NOMO-1 (cell line): ENCODE measurements around the gene NUTF2.
A peak's percentile ranks its signal among the peaks of the same experiment; 100 is the strongest.
"Not testable (repeated sequence)": the region's sequence is repeated elsewhere in the genome, so short reads cannot be mapped to it uniquely, and the experiment has no call there.

ENCODE experiments used
- DNase-seq, 2 experiments: peaks; one replicate each; lab custom pipeline; 2025; ENCODE audit not compliant: unreplicated experiment in 2 of 2; lab: John Stamatoyannopoulos, UW

The NUTF2 gene

GRCh38 chr16:67837190-67837589, 9.5 kb upstream of the NUTF2 start:
- DNase-seq, result not testable (repeated sequence)

GRCh38 chr16:67837811-67838210, 8.9 kb upstream of the NUTF2 start:
- no peak for DNase-seq

DNA sequence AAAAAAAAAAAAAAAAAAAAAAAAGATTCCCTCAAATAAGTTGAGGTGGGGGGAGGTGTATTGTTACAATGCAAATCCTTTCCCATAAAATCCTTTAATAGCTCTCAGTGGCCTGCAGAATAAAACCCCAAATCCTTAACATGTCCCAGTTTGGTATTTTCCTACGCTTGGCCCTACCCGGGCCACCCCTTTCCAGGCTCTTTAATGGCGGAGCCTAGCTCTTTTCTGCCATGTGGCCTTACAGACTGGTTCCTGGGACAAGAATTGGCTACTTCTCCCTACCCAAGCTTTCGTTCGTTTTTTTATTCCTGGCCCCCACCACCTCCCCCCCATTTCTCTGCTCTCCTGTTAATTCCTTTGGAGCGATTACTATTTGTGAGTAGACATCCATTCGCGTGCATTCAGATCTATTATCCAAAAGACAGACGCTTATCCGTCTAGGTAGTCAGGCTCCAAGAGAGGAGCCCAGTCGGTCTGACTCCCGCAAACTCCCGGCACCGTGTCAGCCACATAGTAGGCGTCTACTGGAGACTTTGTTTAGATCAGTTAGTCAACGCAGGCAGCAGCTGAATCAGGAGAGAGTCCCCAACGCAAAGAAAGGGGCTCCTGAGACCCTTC, 5.4 kb upstream of the NUTF2 start:
- DNase-seq, result no peak

DNA sequence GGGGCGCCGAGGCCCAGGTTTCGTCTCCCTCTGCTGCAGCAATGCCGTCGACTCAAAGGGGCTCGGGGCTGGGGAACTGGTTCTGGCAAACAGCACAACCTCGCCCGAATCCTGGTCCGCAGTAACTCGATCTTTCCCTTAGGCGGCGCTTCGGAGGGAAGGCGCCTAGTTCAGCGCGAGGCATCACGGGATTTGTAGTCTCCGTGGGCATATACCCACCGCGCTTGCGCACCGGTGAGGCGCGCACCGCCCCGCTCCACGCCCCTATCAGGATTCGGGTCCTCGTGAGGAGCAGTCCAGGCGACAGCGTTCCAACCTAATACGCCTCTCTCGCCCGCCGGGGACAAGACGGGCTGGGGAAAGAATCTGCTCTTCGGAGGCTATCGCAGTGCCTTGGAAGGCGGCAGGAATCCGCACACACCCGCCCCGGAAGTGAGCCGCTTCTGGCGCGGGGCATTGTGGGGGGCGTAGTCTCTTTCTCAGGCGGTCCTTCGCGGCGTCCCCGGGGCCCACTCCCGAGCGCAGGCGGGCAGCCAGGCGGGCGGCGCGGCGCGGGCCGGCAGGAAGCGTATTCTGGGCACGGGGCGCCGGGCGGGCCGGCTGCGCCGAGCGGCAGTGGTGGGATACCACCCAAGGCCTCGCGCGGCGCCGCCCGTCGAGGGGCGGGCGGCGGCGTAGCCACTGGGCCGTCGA, 4.8 kb upstream of the NUTF2 start, which contains the start of gene THAP11:
Gene THAP11, plus strand, starts transcription at position 505 of the 693 bp plus-strand sequence. CDS start 235 bp downstream, outside the sequence.
- peak; percentile 96 to 99 for DNase-seq

GRCh38 chr16:67842509-67843342, 4.0 kb upstream of the NUTF2 start:
- peak; percentile 59 to 61 for DNase-seq

DNA sequence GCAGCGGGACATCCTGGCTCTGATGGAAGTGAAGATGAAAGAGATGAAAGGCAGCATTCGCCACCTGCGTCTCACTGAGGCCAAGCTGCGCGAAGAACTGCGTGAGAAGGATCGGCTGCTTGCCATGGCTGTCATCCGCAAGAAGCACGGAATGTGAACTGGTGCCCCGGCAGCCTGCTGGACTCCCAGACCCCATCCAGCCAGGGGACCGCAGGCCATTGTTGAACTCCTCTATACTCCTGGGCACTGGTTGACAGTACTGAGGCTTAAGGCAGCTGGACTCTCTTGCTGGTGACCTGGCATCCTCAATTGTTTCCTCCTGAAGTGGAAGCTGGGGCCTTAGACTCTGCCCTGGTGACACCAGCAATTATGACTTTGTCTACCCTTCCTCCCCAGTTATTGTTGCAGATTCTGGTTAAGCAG, 3.4 kb upstream of the NUTF2 start:
- no peak for DNase-seq

DNA sequence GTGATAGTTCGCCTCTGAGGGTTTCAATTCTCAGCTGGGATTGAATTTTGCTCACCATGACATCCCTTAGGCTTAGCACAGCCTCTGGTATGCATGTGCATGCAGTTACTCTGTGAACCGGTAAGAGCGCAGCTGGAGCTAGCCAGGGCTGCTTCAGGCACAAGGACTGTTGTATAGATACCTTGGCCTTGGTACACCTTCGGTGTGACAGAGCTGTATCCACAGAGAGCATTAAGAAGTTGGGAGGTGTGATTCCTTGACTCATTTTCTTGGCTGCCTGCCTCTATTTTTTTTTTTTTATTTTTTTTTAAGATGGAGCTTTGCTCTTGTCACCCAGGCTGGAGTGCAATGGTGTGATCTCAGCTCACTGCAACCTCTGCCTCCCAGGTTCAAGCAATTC, 2.2 kb upstream of the NUTF2 start:
- no peak for DNase-seq

GRCh38 chr16:67845291-67846062, 1.3 kb upstream of the NUTF2 start:
- DNase-seq, result peak; percentile 18 to 43

- peak in 1 of 2 experiments; percentile 43 for DNase-seq
These were observed 742 bp upstream of the NUTF2 start for GRCh38 chr16:67846063-67846319.

DNA sequence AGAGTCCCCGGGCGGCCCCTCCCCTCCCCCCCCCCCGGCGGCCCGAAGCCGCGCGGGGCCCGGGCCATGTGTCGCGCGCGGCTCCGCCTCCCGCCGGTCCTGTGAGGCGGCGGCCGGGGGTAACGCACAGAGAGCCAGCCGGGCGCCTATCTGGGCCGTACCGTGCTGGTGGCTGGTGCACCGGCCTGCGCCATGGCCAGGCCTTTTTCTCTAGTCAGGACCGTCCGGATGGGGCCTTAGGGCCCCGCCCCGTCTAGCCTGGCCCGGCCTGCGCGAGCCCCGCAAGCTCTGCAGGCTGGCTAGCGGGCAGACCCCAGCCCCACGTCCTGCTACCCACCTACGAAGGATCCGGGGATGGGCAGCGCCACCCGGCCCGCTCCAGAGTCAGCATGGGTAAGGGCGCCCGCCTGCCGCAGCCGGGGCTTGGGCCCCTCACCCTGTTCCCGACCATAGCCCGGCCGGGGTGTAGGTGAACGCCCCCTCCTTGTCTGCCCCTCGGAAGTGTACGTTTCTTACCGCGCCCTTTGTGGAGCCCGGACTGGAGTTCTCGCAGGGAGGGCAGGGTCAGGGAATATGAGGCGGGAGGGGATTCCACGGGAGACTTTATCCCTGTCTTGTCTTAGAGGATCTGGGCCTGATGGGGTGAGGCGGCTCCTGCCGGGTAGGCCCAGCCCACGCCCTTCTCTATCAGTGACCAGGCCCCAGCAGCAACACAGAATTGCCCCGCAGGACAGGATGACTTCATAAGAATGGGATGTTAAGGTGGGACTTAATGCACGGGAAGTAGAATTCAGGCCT, 530 bp downstream of the NUTF2 start, which contains the start of gene CENPT:
Gene CENPT, minus strand, starts transcription at position 630 of the 798 bp plus-strand sequence. CDS start 13,834 bp downstream, outside the sequence.
- peak; percentile 47 to 53 for DNase-seq

DNA sequence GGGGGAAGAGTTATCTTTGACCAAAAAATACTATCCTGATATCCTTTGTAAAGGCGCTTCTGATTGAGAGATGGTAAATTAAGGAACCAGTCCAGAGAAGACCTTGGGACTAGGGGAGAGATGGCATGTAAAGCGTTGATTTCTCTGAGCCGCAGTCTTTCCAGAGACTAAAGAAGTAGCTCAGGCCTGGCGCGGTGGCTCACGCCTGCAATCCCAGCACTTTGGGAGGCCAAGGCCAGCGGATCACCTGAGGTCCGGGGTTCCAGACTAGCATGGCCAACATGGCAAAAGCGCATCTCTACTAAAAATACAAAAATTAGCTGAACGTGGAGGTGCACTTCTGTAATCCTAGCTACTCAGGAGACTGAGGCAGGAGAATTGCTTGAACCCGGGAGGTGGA, 1.4 kb downstream of the NUTF2 start:
- DNase-seq, result no peak

- DNase-seq, result no peak
These were observed 6.9 kb downstream of the NUTF2 start for GRCh38 chr16:67853670-67854069.

- no peak for DNase-seq
These were observed 9.1 kb downstream of the NUTF2 start for GRCh38 chr16:67855789-67856188.

GRCh38 chr16:67856927-67857546, 10.3 kb downstream of the NUTF2 start:
- no peak for DNase-seq

DNA sequence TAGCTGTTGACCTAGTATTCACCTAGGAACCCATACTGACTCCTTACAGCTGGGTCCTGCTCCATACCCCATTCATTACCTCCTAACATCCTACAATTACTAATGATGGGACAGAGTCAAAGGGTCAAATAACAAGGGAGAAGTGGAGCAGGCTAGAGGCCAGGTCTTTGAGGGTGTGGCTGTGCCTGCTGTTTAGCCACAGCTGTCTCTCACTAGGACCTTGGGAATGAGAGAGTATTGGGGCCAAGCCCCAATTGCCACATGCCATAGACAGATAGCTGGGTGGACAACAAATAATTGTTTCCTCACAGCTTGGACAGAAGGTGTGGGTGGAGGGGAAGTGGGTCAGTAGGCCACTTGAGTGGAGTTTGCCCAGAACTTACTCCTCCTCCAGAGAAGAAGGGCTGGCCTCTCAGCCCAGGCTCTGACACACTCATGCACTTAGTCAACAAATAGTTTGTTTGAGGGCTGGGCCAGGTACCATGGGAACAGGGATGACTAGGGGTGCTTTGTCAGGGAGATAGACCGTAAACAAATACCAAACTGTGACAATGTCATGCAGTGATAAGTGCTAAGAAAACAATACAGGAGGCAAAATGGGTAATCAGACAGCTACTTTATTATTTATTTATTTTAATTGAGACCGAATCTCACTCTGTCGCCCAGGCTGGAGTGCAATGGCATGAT, 11.0 kb downstream of the NUTF2 start:
- DNase-seq, result no peak

DNA sequence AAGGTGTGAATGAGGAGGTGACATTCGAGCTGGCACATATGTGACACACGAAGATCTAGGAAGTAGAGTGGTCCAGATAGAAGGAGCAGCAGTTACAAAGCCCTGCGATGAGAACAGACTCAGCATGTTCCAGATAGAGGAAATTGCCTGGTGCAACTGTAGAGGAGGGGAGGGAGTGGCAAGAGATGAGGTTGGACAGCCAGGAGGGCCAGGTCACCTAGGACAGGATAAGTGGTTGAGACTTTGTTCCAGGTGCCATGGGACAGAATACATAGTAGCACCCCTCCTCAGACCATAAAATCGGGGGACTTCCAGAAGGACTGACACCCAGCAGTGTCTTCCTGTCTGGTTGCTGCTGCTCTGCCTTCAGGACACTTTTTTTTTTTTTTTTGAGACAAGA, 11.8 kb downstream of the NUTF2 start:
- DNase-seq, result no peak

- DNase-seq, result no peak
These were observed 14.1 kb downstream of the NUTF2 start for GRCh38 chr16:67860589-67861398.

- DNase-seq, result no peak
These were observed 15.1 kb downstream of the NUTF2 start for GRCh38 chr16:67861877-67862276.
